GM18520 (cell line): ENCODE results near the gene MRGPRD.

ENCODE experiments used
- ATAC-seq: cut with Tn5 transposase; IDR thresholded peaks from one replicate; pipeline ENCODE4 v1.9.1; 2021; ENCODE audit not compliant: unreplicated experiment

Gene MRGPRD

DNA sequence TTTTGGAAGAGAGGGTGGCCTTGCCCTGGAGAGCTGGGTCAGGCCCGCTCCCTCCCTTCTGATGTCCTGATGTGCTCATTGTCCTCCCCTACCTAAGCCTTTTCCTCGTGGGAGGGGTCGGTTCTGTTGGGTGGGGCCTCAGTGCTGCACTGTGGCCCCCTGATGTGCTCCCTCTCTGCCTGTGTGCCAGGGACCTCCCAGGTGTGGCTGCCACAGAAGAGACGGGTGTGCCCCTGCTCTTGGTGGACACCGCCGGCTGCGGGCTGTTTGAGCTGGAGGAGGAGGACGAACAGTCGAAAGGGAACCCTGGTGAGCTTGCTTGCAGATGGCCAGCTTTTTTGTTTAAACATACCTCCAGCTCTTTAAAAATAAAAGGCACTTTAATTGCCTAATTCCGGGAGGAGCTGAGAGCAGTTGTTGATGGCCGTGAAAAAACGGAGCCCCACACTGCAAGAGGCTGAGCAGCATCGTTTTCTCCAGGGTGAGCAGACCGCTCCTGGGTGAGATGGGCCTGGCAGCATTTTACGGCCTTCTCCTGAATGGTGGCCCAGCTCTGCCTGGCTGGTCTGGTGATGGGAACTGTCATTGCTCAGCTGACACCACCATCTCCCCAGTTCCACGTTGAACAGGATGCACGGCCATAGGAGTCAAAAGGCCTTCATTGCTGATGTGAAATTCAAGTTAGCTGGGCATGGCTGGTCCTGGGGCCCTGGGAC, 47.0 kb downstream of the MRGPRD start:
- ATAC-seq, result no peak

DNA sequence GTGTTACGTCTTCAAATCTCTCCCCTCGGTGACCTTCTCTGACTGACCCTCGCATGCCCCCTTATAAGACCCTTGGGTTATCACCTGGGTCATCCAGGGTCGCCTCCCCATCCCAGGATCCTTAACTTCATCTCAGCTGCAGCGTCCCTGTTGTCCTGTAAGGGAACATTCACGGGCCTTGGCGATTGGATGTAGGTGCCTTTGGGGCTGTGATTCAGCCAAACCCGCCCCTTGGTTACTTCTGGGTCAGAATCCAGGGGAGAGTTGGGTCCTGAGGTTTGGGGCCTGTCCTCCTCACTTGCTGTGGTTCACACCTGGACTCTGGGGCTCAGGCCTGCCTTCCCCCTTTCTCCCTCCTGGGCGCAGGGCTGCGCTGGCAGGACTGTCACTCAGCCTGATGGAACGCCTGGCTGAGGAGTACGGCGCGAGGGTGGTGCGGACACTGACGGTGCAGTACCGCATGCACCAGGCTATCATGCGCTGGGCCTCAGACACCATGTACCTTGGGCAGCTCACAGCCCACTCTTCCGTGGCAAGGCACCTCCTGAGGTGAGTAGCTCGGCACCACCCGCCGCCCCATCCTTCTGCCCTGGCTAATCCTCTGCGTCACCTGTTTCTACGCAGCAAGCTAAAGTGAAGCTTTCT, 47.7 kb downstream of the MRGPRD start:
- ATAC-seq, result no peak

DNA sequence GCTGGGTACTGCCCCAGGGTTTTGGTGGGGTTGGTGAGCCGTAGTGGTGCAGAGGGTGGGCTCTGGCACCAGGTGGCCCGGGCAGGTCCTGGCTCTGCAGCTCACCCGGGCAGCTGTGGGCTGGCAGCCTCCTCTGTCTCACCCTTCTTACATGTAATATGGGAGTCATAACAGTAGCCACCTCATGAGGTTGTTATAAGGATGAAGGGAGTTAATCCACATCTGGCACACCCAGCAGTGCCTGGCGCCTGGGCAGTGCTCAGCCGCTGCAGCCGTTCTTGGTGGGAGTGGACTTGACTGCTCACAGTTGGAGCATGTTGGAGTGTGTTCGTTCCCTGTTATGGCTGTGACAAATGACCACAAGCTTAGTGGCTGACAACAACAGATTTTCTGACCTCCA, 48.4 kb downstream of the MRGPRD start:
- no peak for ATAC-seq

DNA sequence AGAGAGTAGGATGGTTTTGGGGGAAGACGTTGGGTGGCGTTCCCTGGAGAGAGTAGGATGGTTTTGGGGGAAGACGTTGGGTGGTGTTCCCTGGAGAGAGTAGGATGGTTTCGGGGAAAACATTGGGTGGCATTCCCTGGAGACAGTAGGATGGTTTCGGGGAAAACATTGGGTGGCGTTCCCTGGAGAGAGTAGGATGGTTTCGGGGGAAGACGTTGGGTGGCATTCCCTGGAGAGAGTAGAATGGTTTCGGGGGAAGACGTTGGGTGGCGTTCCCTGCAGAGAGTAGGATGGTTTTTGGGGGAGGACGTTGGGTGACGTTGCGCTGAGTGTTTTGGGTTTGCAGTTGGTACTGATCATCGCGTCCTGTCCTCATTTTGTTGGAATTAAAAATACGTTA, 48.9 kb downstream of the MRGPRD start:
- no peak for ATAC-seq

- ATAC-seq, result no peak
Measured at GRCh38 chr11:68930991-68931855, 49.6 kb downstream of the MRGPRD start.
